MM.1S (cell line): Measurements from ENCODE around the gene TASP1.

Experiments
- DNase-seq: peaks from one replicate; pipeline ENCODE4 v3.0.0-alpha.2; 2015
- H2AFZ ChIP-seq: fragments of 300-600 bp; sonication (generic); 2 replicates; pipeline ENCODE4 v1.6.0; 2016; ENCODE audit warnings: antibody characterized with exemption, low read length
- H3F3A ChIP-seq: fragments of 300-600 bp; sonication (generic); 2 replicates; pipeline ENCODE4 v1.6.1; 2016; ENCODE audit warnings: mild to moderate bottlenecking, antibody characterized with exemption, low read length, moderate library complexity, mixed read lengths; ENCODE audit not compliant: insufficient read depth
- H3K27ac ChIP-seq: fragments of 300-600 bp; sonication (generic); 2 replicates; pipeline ENCODE4 v1.5.1; 2016; ENCODE audit warnings: mild to moderate bottlenecking, low read length
- H3K27me3 ChIP-seq: fragments of 300-600 bp; sonication (generic); replicated peaks from 2 replicates; pipeline ENCODE4 v1.6.0; 2016; ENCODE audit warnings: low read length; ENCODE audit not compliant: insufficient read depth
- H3K36me3 ChIP-seq: fragments of 300-600 bp; sonication (generic); replicated peaks from 2 replicates; pipeline ENCODE4 v1.6.1; 2016; ENCODE audit warnings: mild to moderate bottlenecking, low read length, mixed read lengths; ENCODE audit not compliant: insufficient read depth
- H3K4me1 ChIP-seq: fragments of 300-600 bp; sonication (generic); 2 replicates; pipeline ENCODE4 v1.6.1; 2016; ENCODE audit warnings: low read length, mixed read lengths
- H3K4me2 ChIP-seq: fragments of 300-600 bp; sonication (generic); 2 replicates; pipeline ENCODE4 v1.6.0; 2016; ENCODE audit warnings: low read depth, low read length
- H3K4me3 ChIP-seq: fragments of 300-600 bp; sonication (generic); 2 replicates; pipeline ENCODE4 v1.5.1; 2016; ENCODE audit warnings: low read length, mixed read lengths
- H3K79me2 ChIP-seq: fragments of 300-600 bp; sonication (generic); 2 replicates; pipeline ENCODE4 v1.6.1; 2016; ENCODE audit warnings: mixed run types, low read length, mixed read lengths
- H3K9ac ChIP-seq: fragments of 300-600 bp; sonication (generic); 2 replicates; pipeline ENCODE4 v1.6.1; 2016; ENCODE audit warnings: low read length, mixed read lengths
- H3K9me2 ChIP-seq: fragments of 300-600 bp; sonication (generic); replicated peaks from 2 replicates; pipeline ENCODE4 v1.6.1; 2016; ENCODE audit warnings: mild to moderate bottlenecking, low read length, mixed read lengths; ENCODE audit not compliant: insufficient read depth
- H3K9me3 ChIP-seq: fragments of 300-600 bp; sonication (generic); replicated peaks from 2 replicates; pipeline ENCODE4 v1.6.1; 2016; ENCODE audit warnings: mild to moderate bottlenecking, low read length, mixed read lengths; ENCODE audit not compliant: insufficient read depth
- H4K20me1 ChIP-seq: fragments of 300-600 bp; sonication (generic); 2 replicates; pipeline ENCODE4 v1.6.1; 2016; ENCODE audit warnings: mild to moderate bottlenecking, low read length, moderate library complexity, mixed read lengths; ENCODE audit not compliant: insufficient read depth
- CTCF ChIP-seq: fragments of 300-600 bp; sonication (generic); IDR thresholded peaks from 2 replicates; pipeline ENCODE4 v1.5.1; 2016; ENCODE audit warnings: antibody characterized with exemption, low read length, mixed read lengths
- EZH2 ChIP-seq: fragments of 300-600 bp; sonication (generic); optimal IDR thresholded peaks from 2 replicates; pipeline ENCODE3; 2017; ENCODE audit warnings: low read depth, mild to moderate bottlenecking, antibody characterized with exemption, low read length, mixed read lengths
- EZH2phosphoT487 ChIP-seq: fragments of 300-600 bp; sonication (generic); IDR thresholded peaks from 2 replicates; pipeline ENCODE4 v1.6.1; 2018; ENCODE audit warnings: antibody characterized with exemption, low read length

TASP1 gene

GRCh38 chr20:13464702-13465101, 174.0 kb downstream of the TASP1 start:
- Histone ChIP-seq H3K9ac (no peak overlapping the region), H3K4me3 (no peak overlapping the region), H2AFZ (no peak overlapping the region), H3K27ac (no peak overlapping the region), H3K4me2 (no peak overlapping the region), H3F3A (no peaks in the 10 kb centered on the region), H4K20me1 (no peaks in the 10 kb centered on the region), H3K4me1 (no peaks in the 10 kb centered on the region), H3K79me2 (no peaks in the 10 kb centered on the region), H3K9me3 (no peaks in the 10 kb centered on the region; the same call in 1 of the 2 replicates), H3K9me2 (no peaks in the 10 kb centered on the region), H3K27me3 (no peaks in the 10 kb centered on the region), H3K36me3 (no peaks in the 10 kb centered on the region)
- DNase-seq, result no peak
- TF ChIP-seq CTCF (no peak), EZH2 (no peak), EZH2phosphoT487 (no peak)

GRCh38 chr20:13461849-13462458, 176.8 kb downstream of the TASP1 start:
- no peak for TF ChIP-seq CTCF
- no peak for TF ChIP-seq EZH2phosphoT487
- no peak for TF ChIP-seq EZH2
- H3K79me2 ChIP-seq, result no peaks in the 10 kb centered on the region
- H4K20me1 ChIP-seq, result no peaks in the 10 kb centered on the region
- DNase-seq, result no peak
- H3K4me1 ChIP-seq, result no peaks in the 10 kb centered on the region
- no peak overlapping the region for H3K27ac ChIP-seq
- H3K9ac ChIP-seq, result no peak overlapping the region
- H3K9me3 ChIP-seq, result no peaks in the 10 kb centered on the region; the same call in 1 of the 2 replicates
- H3K9me2 ChIP-seq, result no peaks in the 10 kb centered on the region
- H3K27me3 ChIP-seq, result no peaks in the 10 kb centered on the region
- no peak overlapping the region for H2AFZ ChIP-seq
- no peak overlapping the region for H3K4me2 ChIP-seq
- no peaks in the 10 kb centered on the region for H3K36me3 ChIP-seq
- no peaks in the 10 kb centered on the region for H3F3A ChIP-seq
- no peak overlapping the region for H3K4me3 ChIP-seq

GRCh38 chr20:13458860-13459451, 179.8 kb downstream of the TASP1 start:
- Histone ChIP-seq H2AFZ (no peak overlapping the region), H3K27ac (no peak overlapping the region), H3K27me3 (no peaks in the 10 kb centered on the region), H3K79me2 (no peaks in the 10 kb centered on the region), H3K9me2 (no peaks in the 10 kb centered on the region), H3K4me2 (no peak overlapping the region), H3K36me3 (no peaks in the 10 kb centered on the region), H3K4me1 (no peaks in the 10 kb centered on the region), H3K9me3 (no peaks in the 10 kb centered on the region; the same call in 1 of the 2 replicates), H3F3A (no peaks in the 10 kb centered on the region), H4K20me1 (no peaks in the 10 kb centered on the region), H3K4me3 (no peak overlapping the region), H3K9ac (no peak overlapping the region)
- TF ChIP-seq CTCF (peak; percentile 72), EZH2phosphoT487 (no peak), EZH2 (no peak)
- DNase-seq, result peak; percentile 10
